GM12892 (cell line): ENCODE data around the gene PRRT2.

Source experiments
- POLR2A ChIP-seq: IDR thresholded peaks from 2 replicates; pipeline ENCODE4 v1.6.1; 2011; ENCODE audit warnings: low read depth, low read length, control low read depth
- TAF1 ChIP-seq: IDR thresholded peaks from 2 replicates; pipeline ENCODE4 v1.6.1; 2011; ENCODE audit warnings: low read depth, mild to moderate bottlenecking, control low read depth, low read length, borderline replicate concordance

DNA sequence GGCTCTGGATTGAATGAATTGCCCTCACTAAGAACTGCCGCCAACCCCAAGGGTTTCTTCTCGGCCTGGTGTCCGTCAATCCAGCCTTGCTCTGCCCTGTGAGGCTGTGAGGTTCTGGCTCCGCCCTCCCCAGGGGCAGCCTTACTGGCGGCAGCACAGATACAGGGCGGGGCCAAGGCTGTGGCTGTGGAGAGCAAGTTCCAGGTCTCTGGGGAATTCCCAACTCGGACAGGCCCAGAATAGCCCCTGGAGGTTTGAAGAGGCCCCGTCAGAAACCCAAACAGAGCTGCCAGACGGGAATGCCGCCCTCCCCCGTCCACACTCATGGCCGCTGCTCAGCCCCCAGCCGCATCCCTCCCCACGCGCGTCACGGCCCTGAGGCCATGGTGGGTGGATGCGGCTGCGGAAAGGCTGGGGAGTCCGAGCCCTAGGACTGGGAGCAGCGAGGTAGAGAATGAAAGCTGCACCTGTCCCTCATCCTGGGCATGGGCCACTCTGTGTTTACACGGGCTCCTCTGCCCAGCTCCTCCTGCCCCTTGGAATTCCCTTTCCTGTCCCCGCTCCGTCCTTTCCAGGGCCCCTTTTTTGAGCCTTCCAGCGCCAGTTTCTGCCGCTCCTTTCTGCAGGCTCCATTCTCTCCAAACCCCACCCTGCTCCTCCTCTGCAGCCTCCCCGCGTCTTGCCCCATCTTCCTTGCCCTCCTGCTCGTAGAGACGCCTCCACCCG is 660 bp upstream of the PRRT2 start:
- TF ChIP-seq POLR2A (peak; percentile 64; the same call in 1 of the 2 replicates), TAF1 (no peak)
